Neutrophil (primary cell): Measurements from ENCODE around the gene SLC25A29.

Experiments
- H3K27ac ChIP-seq: fragments of 200-600 bp; sonication (generic); 2 replicates; pipeline ENCODE4 v1.5.1; 2016; ENCODE audit warnings: mild to moderate bottlenecking, moderate library complexity
- H3K27me3 ChIP-seq: fragments of 200-600 bp; sonication (generic); 2 replicates; pipeline ENCODE4 v1.6.0; 2016; ENCODE audit warnings: mild to moderate bottlenecking
- H3K36me3 ChIP-seq: fragments of 200-600 bp; sonication (generic); 2 replicates; pipeline ENCODE4 v1.5.1; 2017
- H3K4me1 ChIP-seq, 2 experiments: fragments of 200-600 bp in 1 of 2; sonication (generic) in 1 of 2; 1 replicate in 1 of 2; 2 replicates in 1 of 2; pipeline versions ENCODE4 v1.5.1 to v1.6.1; 2013 to 2016; ENCODE audit warnings: low read depth in 1 of 2, low read length in 1 of 2, mild to moderate bottlenecking in 1 of 2, moderate library complexity in 1 of 2; ENCODE audit not compliant: control insufficient read depth in 1 of 2, insufficient read depth in 1 of 2
- H3K4me3 ChIP-seq, 2 experiments: fragments of 200-600 bp in 1 of 2; sonication (generic) in 1 of 2; 1 replicate in 1 of 2; 2 replicates in 1 of 2; pipeline ENCODE4 v1.5.1; 2013 to 2016; ENCODE audit warnings: low read depth in 1 of 2, low read length in 1 of 2, mild to moderate bottlenecking in 1 of 2, moderate library complexity in 1 of 2
- H3K9me3 ChIP-seq: fragments of 200-600 bp; sonication (generic); 2 replicates; pipeline ENCODE4 v1.5.1; 2016
- CTCF ChIP-seq: fragments of 200-600 bp; sonication (generic); IDR thresholded peaks from 2 replicates; pipeline ENCODE4 v1.5.1; 2016; ENCODE audit warnings: antibody characterized with exemption

The SLC25A29 gene

GRCh38 chr14:100261621-100262020, 44.6 kb downstream of the SLC25A29 start:
- H3K9me3 ChIP-seq, result no peaks in the 10 kb centered on the region
- no peak overlapping the region for H3K4me3 ChIP-seq
- peaks cover under 1 to 8% of the 10 kb centered on the region in 2 experiments for H3K4me1 ChIP-seq
- TF ChIP-seq CTCF, result no peak
- no peaks in the 10 kb centered on the region for H3K27me3 ChIP-seq
- peaks cover 33% of the 10 kb centered on the region for H3K36me3 ChIP-seq
- no peak overlapping the region for H3K27ac ChIP-seq

- no peak for TF ChIP-seq CTCF
- Histone ChIP-seq H3K4me3 (no peak overlapping the region), H3K4me1 (peaks cover 9 to 17% of the 10 kb centered on the region in 2 experiments), H3K27me3 (no peaks in the 10 kb centered on the region), H3K27ac (peak overlapping the region; percentile 45), H3K36me3 (no peaks in the 10 kb centered on the region), H3K9me3 (no peaks in the 10 kb centered on the region)
Measured at GRCh38 chr14:100256339-100256895, 49.8 kb downstream of the SLC25A29 start.

GRCh38 chr14:100252684-100253083, 53.6 kb downstream of the SLC25A29 start:
- no peak overlapping the region for H3K4me3 ChIP-seq
- H3K4me1 ChIP-seq, result peaks cover 9 to 24% of the 10 kb centered on the region in 2 experiments
- no peaks in the 10 kb centered on the region for H3K9me3 ChIP-seq
- TF ChIP-seq CTCF, result no peak
- no peaks in the 10 kb centered on the region for H3K27me3 ChIP-seq
- no peak overlapping the region for H3K27ac ChIP-seq
- no peaks in the 10 kb centered on the region for H3K36me3 ChIP-seq

GRCh38 chr14:100250732-100251465, 55.3 kb downstream of the SLC25A29 start:
- Histone ChIP-seq H3K4me3 (no peak overlapping the region), H3K4me1 (peaks cover 7 to 18% of the 10 kb centered on the region in 2 experiments), H3K27me3 (no peaks in the 10 kb centered on the region), H3K36me3 (no peaks in the 10 kb centered on the region), H3K27ac (peak overlapping the region; percentile 35), H3K9me3 (no peaks in the 10 kb centered on the region)
- no peak for TF ChIP-seq CTCF

GRCh38 chr14:100246809-100247428, 59.3 kb downstream of the SLC25A29 start:
- H3K4me1 ChIP-seq, result peaks cover 18 to 35% of the 10 kb centered on the region in 2 experiments
- no peak for TF ChIP-seq CTCF
- peaks cover 4% of the 10 kb centered on the region for H3K36me3 ChIP-seq
- peak overlapping the region; percentile 38 for H3K27ac ChIP-seq
- no peaks in the 10 kb centered on the region for H3K9me3 ChIP-seq
- H3K4me3 ChIP-seq, result no peak overlapping the region
- no peaks in the 10 kb centered on the region for H3K27me3 ChIP-seq
